Stimulated activated CD4-positive, alpha-beta T cell treated with anti-CD3 and anti-CD28 coated beads, TNF-alpha, amount 100 ng/mL, for 24 hours (primary cell): ENCODE results near the gene NMT2.

Experiments
- DNase-seq, 3 experiments: peaks; one replicate each; pipeline ENCODE4 v3.0.0-alpha.2; 2020; ENCODE audit warnings: low read depth in 3 of 3

Gene NMT2

DNA sequence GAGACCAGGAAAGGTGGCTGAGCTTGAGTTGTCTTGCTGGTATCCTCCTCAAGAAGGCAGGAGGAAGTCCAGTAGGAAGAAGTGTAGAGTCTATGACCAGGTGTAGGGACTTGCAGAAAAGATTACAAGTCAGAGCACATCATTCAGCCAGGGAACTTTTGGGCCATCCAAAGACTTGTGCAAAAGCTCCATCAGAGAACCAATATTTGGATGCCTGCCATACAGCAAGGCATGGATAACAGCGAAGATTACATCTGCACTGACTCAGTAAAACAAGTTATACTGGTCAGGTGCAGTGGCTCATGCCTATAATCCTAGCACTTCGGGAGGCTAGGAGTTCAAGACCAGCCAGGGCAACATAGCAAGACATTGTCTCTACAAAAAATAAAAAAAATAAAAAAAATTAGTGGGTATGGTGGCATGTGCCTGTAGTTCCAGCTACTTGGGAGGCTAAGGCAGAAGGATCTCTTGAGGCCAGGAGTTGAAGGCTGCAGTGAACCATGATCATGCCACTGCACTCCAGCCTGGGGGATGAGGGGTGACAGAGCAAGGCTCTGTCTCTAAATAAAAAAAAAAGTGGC is 13.2 kb upstream of the NMT2 start:
- no peak for DNase-seq

DNA sequence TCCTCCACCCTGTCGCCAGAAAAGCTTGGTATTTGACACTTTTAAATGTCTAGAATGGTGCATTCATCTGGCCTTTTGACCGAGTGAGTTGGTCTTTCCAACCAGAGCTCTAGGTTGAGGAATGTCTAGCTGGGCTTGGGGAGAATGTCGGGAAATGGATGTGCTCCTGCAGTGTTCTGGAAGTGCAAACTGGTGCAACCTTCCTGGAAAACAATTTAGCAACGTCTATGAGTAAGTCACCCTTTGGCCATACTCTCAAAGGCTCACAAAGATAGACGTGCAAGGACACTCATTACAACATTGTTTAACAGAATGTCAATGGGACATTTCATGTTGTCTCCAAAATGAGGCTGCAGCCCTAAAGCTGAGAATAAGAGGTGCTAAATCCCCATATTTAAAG is 12.2 kb upstream of the NMT2 start:
- no peak for DNase-seq

DNA sequence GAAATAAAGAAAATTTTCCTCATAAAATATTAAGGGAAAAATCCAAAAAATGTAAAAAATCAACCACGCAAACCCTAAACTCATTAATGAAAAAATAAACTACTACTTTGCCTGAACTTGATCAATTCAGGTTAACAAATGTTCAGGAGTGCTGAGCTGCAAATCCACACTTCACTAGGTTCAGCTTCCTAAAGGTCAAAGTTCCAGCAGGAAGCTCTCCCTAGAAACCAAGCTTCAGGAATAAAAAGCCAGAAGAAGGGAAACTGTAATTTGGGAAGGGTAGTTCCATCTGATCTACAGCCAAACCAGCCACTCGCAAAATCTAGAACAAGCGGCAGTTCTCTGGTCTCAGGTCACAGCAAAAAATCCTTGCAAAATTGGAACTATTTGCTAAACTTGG is 7.8 kb upstream of the NMT2 start:
- no peak for DNase-seq

DNA sequence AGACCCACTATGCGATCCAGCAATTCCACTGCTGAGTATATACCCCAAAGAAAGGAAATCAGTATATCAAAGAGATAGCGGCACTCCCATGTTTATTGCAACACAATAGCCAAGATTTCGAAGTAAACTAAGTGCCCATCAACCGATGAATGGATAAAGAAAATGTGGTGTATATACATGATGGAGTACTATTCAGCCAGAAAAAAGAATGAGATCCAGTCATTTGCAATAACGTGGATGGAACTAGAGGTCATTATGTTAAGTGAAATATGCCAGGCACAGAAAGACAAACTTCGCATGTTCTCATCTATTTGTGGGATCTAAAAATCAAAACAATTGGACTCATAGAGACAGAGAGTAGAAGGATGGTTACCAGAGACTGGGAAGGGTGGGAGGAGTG is 7.1 kb upstream of the NMT2 start:
- DNase-seq: no peak

DNA sequence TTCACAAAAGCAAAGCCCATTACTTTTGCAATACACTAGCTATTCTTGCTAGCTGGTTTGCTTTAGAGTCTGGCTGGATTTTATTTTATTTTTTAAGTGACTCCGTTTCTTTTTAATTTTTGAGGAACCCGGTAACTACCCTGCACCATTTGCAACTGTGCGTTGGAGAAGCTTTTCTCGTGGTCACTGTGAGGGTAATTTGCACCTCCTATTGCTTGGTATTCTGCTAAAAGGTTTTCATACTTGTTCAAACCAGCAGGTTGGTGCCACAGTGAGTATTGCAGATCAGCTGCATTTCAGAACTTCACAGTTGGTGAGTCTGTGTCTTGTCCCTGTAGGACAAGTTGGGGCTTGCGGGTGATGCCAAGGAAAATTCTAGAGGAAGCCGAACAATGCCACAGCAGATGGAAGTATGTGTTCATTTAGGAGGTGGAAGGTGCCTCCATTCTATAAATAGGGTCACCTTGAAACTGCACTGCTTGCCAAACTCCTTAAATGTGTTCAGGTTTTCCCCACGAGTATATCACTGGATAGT is 3.9 kb upstream of the NMT2 start:
- DNase-seq: no peak

DNA sequence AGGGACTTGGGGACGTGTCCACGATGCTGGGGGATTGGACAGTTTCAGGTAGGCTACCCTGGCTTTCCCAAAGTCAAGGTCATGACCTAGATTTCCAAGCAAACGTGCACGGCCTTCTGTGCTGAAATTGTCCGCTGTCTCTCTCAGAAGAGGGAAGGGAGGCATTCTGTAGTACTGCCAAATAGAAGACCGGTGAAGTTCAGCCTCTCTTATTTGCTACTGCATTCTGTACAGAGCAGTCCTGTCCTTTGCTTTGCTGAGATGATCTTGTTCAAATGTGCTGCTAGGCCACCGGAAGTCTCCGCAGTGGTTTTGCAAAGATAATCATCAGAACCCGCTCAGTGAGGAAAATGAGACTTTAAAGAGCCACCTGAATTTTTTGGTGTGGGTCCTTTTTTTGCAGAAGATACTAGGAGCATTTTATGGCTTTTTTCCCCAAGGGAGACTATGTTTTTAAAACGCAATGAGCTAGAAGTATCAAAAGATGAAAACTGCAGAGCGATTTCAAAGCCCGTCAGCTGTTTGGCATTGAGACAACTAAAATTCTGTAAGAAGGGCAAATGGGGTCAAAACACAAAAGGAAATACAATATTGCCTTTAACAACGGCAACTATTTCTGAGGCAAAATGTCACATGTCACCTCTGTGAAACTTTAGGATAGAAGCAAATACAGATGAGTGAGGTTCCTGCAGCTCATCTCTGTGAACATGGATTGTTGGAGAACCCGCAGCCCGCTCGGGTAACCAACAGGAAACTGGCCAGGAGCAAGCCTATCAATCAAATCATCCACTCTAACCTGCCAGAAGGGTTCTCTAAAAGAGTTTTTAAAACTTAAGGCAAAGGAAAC is 1.3 kb upstream of the NMT2 start:
- peak in 1 of 3 experiments; percentile 28 for DNase-seq

DNA sequence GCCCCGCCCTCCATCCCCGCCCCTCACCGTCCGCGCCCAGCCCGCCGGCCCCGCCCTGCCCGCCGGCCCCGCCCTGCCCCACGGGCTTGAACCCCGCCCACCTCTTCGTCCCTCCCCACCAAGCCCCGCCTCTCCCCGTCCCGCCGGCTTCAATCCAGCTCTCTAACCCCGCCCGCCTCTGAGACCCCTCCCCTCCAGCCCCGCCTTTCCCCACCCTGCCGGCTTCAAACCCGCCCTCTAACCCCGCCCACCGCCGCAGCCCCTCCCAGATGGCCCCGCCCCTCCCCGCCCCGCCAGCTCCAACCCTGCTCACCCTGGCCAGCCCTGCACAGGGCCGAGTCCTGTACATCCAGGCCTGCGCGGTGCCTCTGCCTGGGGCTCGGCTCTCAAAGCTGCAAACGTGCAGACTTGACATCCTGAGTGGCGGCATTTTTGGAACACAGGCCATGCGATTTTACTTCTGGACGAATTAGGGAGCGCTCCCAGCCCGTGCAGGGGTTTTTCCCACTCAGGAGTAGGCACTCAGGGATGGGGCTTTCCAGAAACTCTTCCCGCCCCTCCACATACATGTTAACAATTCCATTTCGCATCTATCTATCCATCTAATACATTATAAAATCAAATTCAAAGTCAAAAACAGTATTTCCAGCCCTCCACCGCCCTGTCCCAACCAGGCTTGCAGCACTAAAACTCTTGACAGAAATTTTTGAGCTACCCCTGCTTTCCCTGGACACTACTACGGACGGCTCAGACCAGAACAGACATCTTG is 477 bp upstream of the NMT2 start:
- peak; percentile 94 to 96 (median 94) for DNase-seq

DNA sequence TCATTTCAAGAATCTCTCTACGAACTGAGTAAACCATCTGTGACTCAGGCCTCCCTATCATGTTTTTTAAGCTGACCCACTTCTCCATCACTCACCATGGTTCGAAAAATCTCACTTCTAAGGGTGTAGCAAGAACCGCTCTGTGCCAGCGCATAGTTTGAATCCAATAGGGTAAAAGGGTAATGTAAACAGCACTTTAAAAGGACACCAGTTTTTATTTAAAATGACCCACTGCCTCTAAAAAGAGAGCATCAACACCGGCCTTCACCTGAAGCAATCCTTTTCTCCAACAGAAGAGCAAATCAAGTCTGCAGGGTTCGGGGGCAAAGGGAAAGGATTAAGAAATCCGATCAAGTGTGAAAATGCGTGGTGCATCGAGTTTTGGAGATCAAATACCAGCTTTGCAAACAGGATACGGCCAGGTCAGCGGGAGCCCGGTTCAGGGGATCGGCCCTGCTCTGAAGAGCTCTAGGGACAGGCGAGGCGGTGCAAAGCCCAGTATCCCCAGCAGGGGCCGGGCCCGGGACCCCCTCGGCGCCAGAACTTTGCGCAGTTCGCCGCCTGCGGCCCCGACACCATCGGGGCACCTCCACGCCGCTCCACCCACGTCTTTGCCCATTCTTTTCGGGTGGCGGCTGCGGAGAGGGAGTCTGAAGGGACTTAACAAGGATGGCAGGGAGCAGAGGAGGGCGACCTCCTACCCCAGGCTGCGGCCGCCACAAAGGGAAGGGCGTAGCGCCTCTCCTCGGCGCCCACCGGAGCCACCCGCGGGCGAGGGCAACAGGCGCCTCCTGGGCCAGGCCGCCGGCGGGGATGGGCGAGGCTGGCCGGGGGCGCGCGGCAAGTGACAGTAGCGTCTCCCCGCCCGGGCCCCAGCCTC is 842 bp downstream of the NMT2 start:
- peak; percentile 9 to 35 (median 28) for DNase-seq

DNA sequence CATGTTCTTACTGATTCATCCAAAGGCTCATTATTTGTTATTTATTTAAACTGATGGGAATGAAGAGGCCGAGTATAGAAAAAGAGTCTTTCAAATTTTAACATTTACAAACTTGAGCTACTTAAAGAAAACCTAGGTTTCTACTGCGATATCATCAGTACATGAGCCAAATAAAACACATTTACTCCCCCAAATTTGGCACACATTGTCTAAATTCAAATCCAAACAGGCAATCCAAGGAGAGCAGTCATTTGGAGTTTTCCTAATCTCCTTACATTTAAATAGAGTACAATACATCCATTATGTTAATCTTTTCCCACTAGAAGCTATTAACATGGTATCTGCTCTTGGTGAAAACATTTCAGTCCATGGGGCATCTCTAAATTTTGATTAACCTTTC is 2.2 kb downstream of the NMT2 start:
- DNase-seq: no peak

DNA sequence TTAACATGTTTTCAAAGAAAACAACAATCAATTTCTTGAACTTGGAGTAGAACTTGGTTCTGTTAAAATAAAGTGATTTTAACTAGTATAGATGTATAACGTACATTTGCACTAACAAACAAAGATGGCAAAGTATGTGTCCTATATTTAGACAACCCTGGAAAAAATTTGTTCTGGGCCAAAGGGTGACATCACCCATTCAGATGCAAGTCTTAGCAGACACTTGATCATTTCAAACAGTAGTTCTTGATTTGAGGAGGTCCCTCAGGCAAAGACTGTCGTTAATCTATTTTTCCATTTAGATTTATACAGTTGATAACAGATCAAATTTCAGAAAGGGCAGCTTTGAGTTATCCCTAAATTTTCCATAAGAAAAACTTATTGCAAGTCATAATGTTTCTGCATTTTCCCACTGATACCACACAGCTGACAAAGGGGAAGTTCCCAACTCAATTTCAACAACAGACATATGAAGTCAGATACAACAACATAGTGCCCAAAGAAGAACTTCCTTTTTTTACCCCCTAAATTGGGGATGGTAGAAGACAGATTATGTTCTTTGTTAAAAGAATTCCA is 5.2 kb downstream of the NMT2 start:
- no peak for DNase-seq

DNA sequence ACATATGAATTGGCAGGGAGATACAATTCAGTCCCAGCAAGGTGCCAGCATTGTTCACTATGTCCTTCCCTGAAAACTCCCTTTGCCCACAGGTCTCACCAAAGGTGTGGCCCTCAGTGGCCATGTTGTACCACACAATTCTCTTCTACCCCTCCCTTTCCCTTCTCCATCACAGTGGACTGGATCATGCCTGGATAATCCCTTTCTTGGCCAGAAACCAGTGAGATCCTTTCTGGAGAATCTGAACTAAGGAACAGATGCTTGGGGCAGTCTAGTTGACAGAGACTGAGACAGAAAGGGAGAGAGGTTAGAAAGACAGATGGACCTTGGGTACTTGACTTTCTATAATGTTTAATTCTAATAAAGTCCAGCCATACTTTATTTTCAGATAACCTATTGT is 9.5 kb downstream of the NMT2 start:
- no peak for DNase-seq

DNA sequence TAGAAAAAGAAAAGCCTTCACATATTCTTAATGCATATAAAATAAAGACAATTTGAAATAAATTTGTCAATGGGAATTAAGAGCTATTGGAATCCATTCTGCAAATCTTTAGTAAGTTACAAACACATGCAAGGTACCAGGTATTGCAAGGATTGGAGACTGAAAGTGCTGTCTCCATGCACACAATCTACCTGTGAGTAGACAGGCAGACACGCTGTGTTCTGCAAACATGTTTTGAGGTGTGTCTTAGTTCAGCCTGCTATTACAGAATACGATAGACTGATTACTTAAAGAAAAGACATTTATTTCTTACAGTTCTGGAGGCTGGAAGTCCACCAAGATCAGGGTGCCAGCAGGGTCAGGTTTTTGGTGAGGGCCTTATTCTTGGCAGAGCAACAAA is 10.0 kb downstream of the NMT2 start:
- DNase-seq: no peak

DNA sequence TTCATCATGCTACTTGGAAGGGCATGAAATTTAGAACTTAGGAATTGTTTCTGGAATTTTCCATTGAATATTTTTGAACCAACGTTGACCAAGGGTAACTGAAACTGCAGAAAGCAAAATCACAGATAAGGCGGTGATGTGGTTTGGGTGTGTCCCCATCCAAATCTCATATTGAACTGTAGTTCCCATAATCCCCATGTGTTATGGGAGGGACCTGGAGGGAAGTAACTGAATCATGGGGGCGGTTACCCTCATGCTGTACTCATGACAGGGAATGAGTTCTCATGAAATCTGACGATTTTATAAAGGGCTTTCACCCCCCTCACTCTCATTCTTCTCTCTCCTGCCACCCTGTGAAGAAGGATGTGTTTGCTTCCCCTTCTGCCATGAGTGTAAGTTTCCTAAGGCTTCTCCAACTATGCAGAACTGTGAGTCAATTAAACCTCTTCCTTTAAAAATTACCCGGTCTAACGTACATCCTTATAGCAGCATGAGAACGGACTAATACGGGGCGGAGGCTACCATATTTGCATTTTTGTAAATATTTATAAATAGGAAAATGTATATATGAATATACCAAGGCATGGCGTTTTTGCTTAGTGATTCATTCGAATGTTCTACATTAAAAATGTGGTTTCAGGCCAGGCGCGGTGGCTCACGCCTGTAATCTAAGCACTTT is 12.4 kb downstream of the NMT2 start:
- DNase-seq: no peak

DNA sequence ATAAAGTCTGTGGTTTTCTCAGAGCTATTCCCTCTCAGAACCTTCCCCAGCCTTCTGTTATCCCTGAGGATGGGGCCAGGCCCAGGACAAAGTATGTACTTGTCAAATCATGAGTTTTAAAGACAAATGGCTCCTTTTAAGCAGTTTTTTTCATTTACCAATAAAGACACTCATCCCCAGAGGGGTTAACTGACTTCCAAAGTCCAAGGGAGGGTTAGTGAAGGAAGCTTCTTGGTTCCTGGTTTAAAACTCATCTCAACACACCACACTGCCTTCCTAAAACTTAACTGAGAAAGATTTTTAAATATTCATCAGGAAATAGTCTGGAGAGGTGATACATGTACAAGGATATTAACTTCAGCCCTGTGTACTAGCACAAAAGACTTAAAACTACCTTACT is 15.9 kb downstream of the NMT2 start:
- DNase-seq: no peak

DNA sequence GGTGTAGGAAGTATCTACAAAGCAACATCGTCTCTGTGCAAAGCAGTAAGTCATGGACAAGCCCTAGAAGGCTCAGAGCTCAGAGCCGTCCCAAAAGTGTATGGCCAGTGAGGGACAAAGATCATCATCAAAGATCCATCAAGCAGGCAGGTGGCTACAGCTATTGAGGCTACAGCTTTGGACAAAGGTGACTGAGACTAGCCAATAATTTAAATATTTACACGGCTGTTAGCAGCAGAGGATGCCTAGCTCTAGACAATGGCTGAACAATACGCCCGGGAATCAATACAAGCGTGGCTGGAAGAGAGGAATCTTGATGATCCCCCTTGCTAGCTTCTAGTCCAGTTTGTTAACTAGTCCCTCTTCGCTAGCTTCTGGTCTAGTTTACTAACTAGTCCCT is 17.9 kb downstream of the NMT2 start:
- DNase-seq: no peak

DNA sequence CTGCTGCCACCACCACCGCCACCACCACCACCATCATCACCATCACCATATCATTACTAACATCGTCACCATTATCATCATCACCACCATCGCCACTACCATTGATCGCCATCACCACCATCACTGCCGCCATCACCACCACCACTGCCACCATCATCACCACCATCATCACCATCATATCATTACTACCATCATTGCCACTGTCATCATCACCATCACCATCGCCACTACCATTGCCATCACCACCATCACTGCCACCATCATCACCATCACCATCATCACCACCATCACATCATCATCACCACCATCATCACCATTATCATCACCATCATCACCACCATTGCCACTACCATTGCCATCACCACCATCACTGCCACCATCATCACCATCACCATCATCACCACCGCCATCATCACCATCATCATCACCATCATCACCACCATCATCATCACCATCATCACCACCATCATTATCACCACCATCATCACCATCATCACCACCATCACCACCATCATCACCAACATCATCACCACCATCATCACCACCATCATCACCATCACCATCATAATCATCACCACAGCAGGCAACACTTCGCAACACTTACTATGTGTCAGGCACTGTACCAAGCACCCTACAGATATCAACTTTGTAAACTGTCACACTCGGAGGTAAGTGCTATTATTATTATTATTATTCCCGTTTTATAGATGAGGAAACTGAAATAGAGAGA is 19.3 kb downstream of the NMT2 start:
- DNase-seq: no peak

DNA sequence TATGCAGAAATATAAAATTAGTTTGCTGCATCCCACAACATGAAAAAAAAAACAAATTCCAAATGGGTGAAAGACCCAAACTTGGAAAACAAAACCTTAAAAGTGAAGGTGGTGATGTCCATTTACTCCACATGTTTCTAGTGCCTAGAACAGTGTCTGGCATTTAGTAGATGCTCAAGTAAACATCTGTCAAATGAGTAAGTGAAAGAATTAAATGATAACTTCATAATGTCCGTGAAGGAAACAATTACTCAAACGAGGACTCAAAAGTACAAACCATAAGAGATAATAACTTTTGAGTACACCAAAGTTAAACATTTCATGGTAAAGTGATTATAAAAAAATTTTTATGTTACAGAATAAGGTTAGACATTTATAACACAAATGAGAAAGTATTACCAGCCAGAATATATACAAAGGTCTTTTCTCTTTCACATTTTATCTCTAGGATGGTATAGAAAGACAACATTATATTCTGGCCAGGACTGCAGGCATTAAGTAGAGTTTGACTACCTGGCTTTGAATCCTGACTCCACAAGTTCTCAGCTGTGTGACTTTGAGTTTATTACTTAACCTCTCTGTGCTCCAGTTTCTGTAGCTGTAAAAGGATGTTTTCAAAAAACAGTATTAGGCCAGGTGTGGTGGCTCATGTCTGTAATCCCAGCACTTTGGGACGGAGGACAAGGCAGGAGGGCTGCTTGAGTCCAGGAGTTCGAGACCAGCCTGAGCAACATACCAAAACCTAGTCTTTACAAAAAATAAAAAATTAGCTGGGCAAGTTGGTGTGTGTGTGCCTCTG is 20.7 kb downstream of the NMT2 start:
- DNase-seq: no peak

DNA sequence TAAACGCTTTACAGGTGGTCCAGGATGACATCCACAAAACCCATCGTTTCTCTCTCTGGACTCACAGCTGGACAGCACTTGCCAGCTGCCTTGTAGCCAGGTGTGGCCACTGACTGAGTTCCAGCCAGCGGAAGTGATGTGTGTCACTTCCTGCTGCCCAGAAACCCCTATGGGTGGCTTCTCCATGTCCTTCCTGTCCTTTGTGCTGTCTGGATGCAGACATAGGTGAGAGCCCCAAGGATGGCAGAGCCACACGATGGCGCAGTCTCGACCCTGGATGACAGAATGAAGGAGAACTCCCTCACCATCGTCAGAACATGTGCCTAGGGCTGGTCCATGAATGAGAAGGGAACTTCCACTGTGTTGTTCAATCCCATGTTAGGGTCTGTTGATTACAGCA is 22.1 kb downstream of the NMT2 start:
- no peak for DNase-seq

DNA sequence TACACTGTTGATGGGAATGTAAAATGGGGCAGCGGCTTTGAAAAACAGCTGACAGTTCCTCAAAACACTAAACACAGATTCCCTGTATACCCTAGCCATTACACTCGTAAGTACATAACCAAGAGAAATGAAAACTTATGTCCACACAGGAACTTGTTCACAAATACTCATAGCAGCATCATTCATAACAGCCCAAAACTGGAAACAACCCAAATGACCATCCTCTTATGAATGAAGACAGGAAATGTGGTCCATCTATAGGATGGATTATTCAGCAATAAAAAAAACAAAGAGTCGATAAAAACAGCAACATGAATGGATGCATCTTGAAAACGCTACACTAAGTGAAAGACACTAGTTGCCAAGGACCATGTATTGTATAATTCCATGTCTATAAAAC is 23.7 kb downstream of the NMT2 start:
- no peak for DNase-seq
